PC-3 (cell line): ENCODE measurements around the gene LMNA. TPM values are rescaled to one million over a fixed set of nuclear protein-coding genes. Genes with fewer than 3 reads are reported as not detected.
"Not testable (repeated sequence)": the region's sequence is repeated elsewhere in the genome, so short reads cannot be mapped to it uniquely, and the experiment has no call there.

Experiments
- ATAC-seq: fragments of 200-7000 bp; cut with Tn5 transposase; 2 replicates; pipeline ENCODE4 v1.9.1; 2020; ENCODE audit warnings: mild to moderate bottlenecking, moderate library complexity
- BruUV-seq: library from RNA; stranded (reverse); fragments of 400-500 nt; replicated peaks from 2 replicates; lab custom pipeline; 2021; lab: Mats Ljungman, UMichigan
- CTCF ChIA-PET: fragments of 300-600 bp; sonication (Branson Sonifier 250); formaldehyde crosslinking; loops from one replicate; lab custom pipeline; 2022; ENCODE audit warnings: antibody characterized with exemption; lab: Charles Lee
- POLR2A ChIA-PET: fragments of 300-600 bp; sonication (Branson Sonifier 250); formaldehyde crosslinking; loops from one replicate; lab custom pipeline; 2022; ENCODE audit warnings: antibody characterized with exemption; ENCODE audit not compliant: unreplicated experiment; lab: Charles Lee
- DNase-seq: peaks from one replicate; pipeline ENCODE4 v3.0.0-alpha.2; 2015
- H2AFZ ChIP-seq: fragments of 300-600 bp; sonication (generic); 2 replicates; pipeline ENCODE4 v1.6.0; 2016; ENCODE audit warnings: antibody characterized with exemption, low read length
- H3F3A ChIP-seq: fragments of 300-600 bp; sonication (generic); one replicate; pipeline ENCODE4 v1.6.0; 2017; ENCODE audit warnings: antibody characterized with exemption, low read length, control low read depth, mild to moderate bottlenecking; ENCODE audit not compliant: unreplicated experiment
- H3K27ac ChIP-seq: fragments of 300-600 bp; sonication (generic); 2 replicates; pipeline ENCODE4 v1.5.1; 2016; ENCODE audit warnings: mild to moderate bottlenecking, low read length
- H3K27me3 ChIP-seq: fragments of 300-600 bp; sonication (generic); 2 replicates; pipeline ENCODE4 v1.6.1; 2016; ENCODE audit warnings: low read length, mixed read lengths
- H3K36me3 ChIP-seq: fragments of 300-600 bp; sonication (generic); 2 replicates; pipeline ENCODE4 v1.6.1; 2016; ENCODE audit warnings: low read depth, mixed run types, low read length, mixed read lengths
- H3K4me1 ChIP-seq: fragments of 300-600 bp; sonication (generic); 2 replicates; pipeline ENCODE4 v1.5.1; 2016; ENCODE audit warnings: low read length; ENCODE audit not compliant: insufficient read depth
- H3K4me2 ChIP-seq: fragments of 300-600 bp; sonication (generic); 2 replicates; pipeline ENCODE4 v1.6.0; 2016; ENCODE audit warnings: low read length
- H3K4me3 ChIP-seq: fragments of 300-600 bp; sonication (generic); 2 replicates; pipeline ENCODE4 v1.5.1; 2016; ENCODE audit warnings: mild to moderate bottlenecking, low read length, mixed read lengths
- H3K79me2 ChIP-seq: fragments of 300-600 bp; sonication (generic); 2 replicates; pipeline ENCODE4 v1.6.1; 2017; ENCODE audit warnings: low read length, mixed read lengths
- H3K9ac ChIP-seq: fragments of 300-600 bp; sonication (generic); 2 replicates; pipeline ENCODE4 v1.6.0; 2016; ENCODE audit warnings: mild to moderate bottlenecking, low read length
- H3K9me2 ChIP-seq: fragments of 300-600 bp; sonication (generic); replicated peaks from 2 replicates; pipeline ENCODE4 v1.6.1; 2016; ENCODE audit warnings: mixed run types, low read length, mixed read lengths
- H3K9me3 ChIP-seq: fragments of 300-600 bp; sonication (generic); 2 replicates; pipeline ENCODE4 v1.6.1; 2016; ENCODE audit warnings: low read length, mixed read lengths
- H4K20me1 ChIP-seq: fragments of 300-600 bp; sonication (generic); 2 replicates; pipeline ENCODE4 v1.6.1; 2016; ENCODE audit warnings: low read length, mixed read lengths
- CTCF ChIP-seq: fragments of 300-600 bp; sonication (generic); conservative IDR thresholded peaks from 2 replicates; pipeline ENCODE4 v1.5.1; 2017; ENCODE audit warnings: antibody characterized with exemption, low read depth, mild to moderate bottlenecking, low read length
- EZH2 ChIP-seq: fragments of 300-600 bp; sonication (generic); IDR thresholded peaks from one replicate; pipeline ENCODE4 v1.6.1; 2017; ENCODE audit warnings: antibody characterized with exemption, mild to moderate bottlenecking, low read length; ENCODE audit not compliant: unreplicated experiment
- EZH2phosphoT487 ChIP-seq: fragments of 300-600 bp; sonication (generic); IDR thresholded peaks from 2 replicates; pipeline ENCODE4 v1.6.1; 2018; ENCODE audit warnings: mild to moderate bottlenecking, antibody characterized with exemption, low read length, borderline replicate concordance
- intact Hi-C: fragments of 100-400 bp; cut with micrococcal nuclease; formaldehyde crosslinking; loops from 2 replicates; pipeline ENCODE4 v1.9.0; 2023
- total RNA-seq: library from RNA; depleted of rRNA; stranded (reverse); fragments of >200 nt; gene quantifications from 2 replicates; pipeline ENCODE4 v1.2.3, GENCODE V29; 2014

Gene LMNA
- total RNA-seq, 1 experiment from 2014 or later: 864 TPM

DNA sequence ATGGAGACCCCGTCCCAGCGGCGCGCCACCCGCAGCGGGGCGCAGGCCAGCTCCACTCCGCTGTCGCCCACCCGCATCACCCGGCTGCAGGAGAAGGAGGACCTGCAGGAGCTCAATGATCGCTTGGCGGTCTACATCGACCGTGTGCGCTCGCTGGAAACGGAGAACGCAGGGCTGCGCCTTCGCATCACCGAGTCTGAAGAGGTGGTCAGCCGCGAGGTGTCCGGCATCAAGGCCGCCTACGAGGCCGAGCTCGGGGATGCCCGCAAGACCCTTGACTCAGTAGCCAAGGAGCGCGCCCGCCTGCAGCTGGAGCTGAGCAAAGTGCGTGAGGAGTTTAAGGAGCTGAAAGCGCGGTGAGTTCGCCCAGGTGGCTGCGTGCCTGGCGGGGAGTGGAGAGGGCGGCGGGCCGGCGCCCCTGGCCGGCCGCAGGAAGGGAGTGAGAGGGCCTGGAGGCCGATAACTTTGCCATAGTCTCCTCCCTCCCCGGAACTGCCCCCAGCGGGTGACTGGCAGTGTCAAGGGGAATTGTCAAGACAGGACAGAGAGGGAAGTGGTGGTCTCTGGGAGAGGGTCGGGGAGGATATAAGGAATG is 505 bp downstream of the LMNA start:
- Histone ChIP-seq H3F3A (no peaks in the 10 kb centered on the region), H3K4me2 (peak overlapping the region; percentile 93), H4K20me1 (peaks cover 47% of the 10 kb centered on the region), H3K27ac (peak overlapping the region; percentile 91), H2AFZ (no peak overlapping the region), H3K36me3 (peaks cover 15% of the 10 kb centered on the region), H3K9me2 (no peaks in the 10 kb centered on the region), H3K9ac (peak overlapping the region; percentile 94), H3K4me1 (peaks cover 44% of the 10 kb centered on the region), H3K27me3 (no peaks in the 10 kb centered on the region), H3K4me3 (peak overlapping the region; percentile 86), H3K79me2 (peaks cover 55% of the 10 kb centered on the region), H3K9me3 (no peaks in the 10 kb centered on the region)
- intact Hi-C loops: loop anchor here (1.0 kb wide), 3 partner anchors 8 to 19 kb away; no protein-coding TSS in a partner anchor
- no peak for TF ChIP-seq CTCF
- no peak for TF ChIP-seq EZH2phosphoT487
- TF ChIP-seq EZH2: no peak
- ChIA-PET POLR2A (interaction anchor here (0.6 to 1.8 kb wide), 6 partner anchors 9 to 49 kb away, joined by 3 to 13 read pairs (median 6); no protein-coding TSS in a partner anchor), CTCF (interaction anchor here (0.6 to 1.3 kb wide), 4 partner anchors 8 to 18 kb away, joined by 3 to 9 read pairs (median 3); no protein-coding TSS in a partner anchor)
- TSS peak; percentile 49 for BruUV-seq
- DNase-seq (peak; percentile 41), ATAC-seq (no peak)

- BruUV-seq: TSS peak; percentile 80
- intact Hi-C loops: no loop called here
- Histone ChIP-seq H3K36me3 (peaks cover 21% of the 10 kb centered on the region), H3F3A (no peaks in the 10 kb centered on the region), H3K9ac (peak overlapping the region; percentile 94), H2AFZ (no peak overlapping the region), H3K79me2 (peaks cover 63% of the 10 kb centered on the region), H3K9me3 (no peaks in the 10 kb centered on the region), H4K20me1 (peaks cover 55% of the 10 kb centered on the region), H3K27ac (peak overlapping the region; percentile 91), H3K4me1 (peaks cover 51% of the 10 kb centered on the region), H3K9me2 (no peaks in the 10 kb centered on the region), H3K27me3 (no peaks in the 10 kb centered on the region), H3K4me2 (peak overlapping the region; percentile 93), H3K4me3 (peak overlapping the region; percentile 86)
- ATAC-seq: peak; percentile 14
- peak; percentile 80 for DNase-seq
- CTCF ChIA-PET: interaction anchor here (0.6 to 1.2 kb wide), 4 partner anchors 11 to 25 kb away, joined by 3 to 9 read pairs (median 4); no protein-coding TSS in a partner anchor
- POLR2A ChIA-PET: interaction anchor here (0.6 to 1.8 kb wide), 7 partner anchors 10 to 303 kb away, joined by 3 to 13 read pairs (median 5); no protein-coding TSS in a partner anchor
- TF ChIP-seq EZH2 (no peak), EZH2phosphoT487 (no peak), CTCF (no peak)
Observed at GRCh38 chr1:156115514-156116374, 1.2 kb downstream of the LMNA start.

- H3K9me2 ChIP-seq, DNase-seq: not testable (repeated sequence)
Observed at GRCh38 chr1:156116731-156117130, 2.2 kb downstream of the LMNA start.

More at GRCh38 chr1:156116731-156117130, 2.2 kb downstream of the LMNA start:
- intact Hi-C loops, H3K27me3 ChIP-seq, BruUV-seq, H3F3A ChIP-seq, H2AFZ ChIP-seq, ATAC-seq, CTCF ChIA-PET, H3K9me3 ChIP-seq: not testable (repeated sequence)
- Histone ChIP-seq H3K4me3 (peak overlapping the region; percentile 86), H3K4me1 (peaks cover 61% of the 10 kb centered on the region), H4K20me1 (peaks cover 64% of the 10 kb centered on the region), H3K4me2 (peak overlapping the region; percentile 93), H3K36me3 (peaks cover 27% of the 10 kb centered on the region), H3K27ac (peak overlapping the region; percentile 91), H3K79me2 (peaks cover 73% of the 10 kb centered on the region), H3K9ac (peak overlapping the region; percentile 94)
- POLR2A ChIA-PET: interaction anchor here (1.0 to 1.7 kb wide), 2 partner anchors 13 to 15 kb away, joined by 3 to 13 read pairs; no protein-coding TSS in a partner anchor
